ENCODE data around the gene TMEM117.

- TF ChIP-seq CTCF (IDR thresholded peaks at IDR 0.05) (no peak), POLR2AphosphoS5 (IDR thresholded peaks at IDR 0.05) (no peak), POLR2A (IDR thresholded peaks at IDR 0.05) (no peak)
Observed at GRCh38 chr12:44245932-44246331, 410.1 kb downstream of the TMEM117 start.

Data from stomach (tissue), 4 donors.